PC-3 (cell line): ENCODE data around the gene PDIA3. TPM values are rescaled to one million over a fixed set of nuclear protein-coding genes. Genes with fewer than 3 reads are reported as not detected.
A peak's percentile ranks its signal among the peaks of the same experiment; 100 is the strongest.

ENCODE experiments used
- ATAC-seq: fragments of 200-7000 bp; cut with Tn5 transposase; 2 replicates; pipeline ENCODE4 v1.9.1; 2020; ENCODE audit warnings: mild to moderate bottlenecking, moderate library complexity
- BruUV-seq: library from RNA; stranded (reverse); fragments of 400-500 nt; replicated peaks from 2 replicates; lab custom pipeline; 2021; lab: Mats Ljungman, UMichigan
- CTCF ChIA-PET: fragments of 300-600 bp; sonication (Branson Sonifier 250); formaldehyde crosslinking; loops from one replicate; lab custom pipeline; 2022; ENCODE audit warnings: antibody characterized with exemption; lab: Charles Lee
- POLR2A ChIA-PET: fragments of 300-600 bp; sonication (Branson Sonifier 250); formaldehyde crosslinking; loops from one replicate; lab custom pipeline; 2022; ENCODE audit warnings: antibody characterized with exemption; ENCODE audit not compliant: unreplicated experiment; lab: Charles Lee
- DNase-seq: peaks from one replicate; pipeline ENCODE4 v3.0.0-alpha.2; 2015
- H2AFZ ChIP-seq: fragments of 300-600 bp; sonication (generic); 2 replicates; pipeline ENCODE4 v1.6.0; 2016; ENCODE audit warnings: antibody characterized with exemption, low read length
- H3F3A ChIP-seq: fragments of 300-600 bp; sonication (generic); one replicate; pipeline ENCODE4 v1.6.0; 2017; ENCODE audit warnings: antibody characterized with exemption, low read length, control low read depth, mild to moderate bottlenecking; ENCODE audit not compliant: unreplicated experiment
- H3K27ac ChIP-seq: fragments of 300-600 bp; sonication (generic); 2 replicates; pipeline ENCODE4 v1.5.1; 2016; ENCODE audit warnings: mild to moderate bottlenecking, low read length
- H3K27me3 ChIP-seq: fragments of 300-600 bp; sonication (generic); 2 replicates; pipeline ENCODE4 v1.6.1; 2016; ENCODE audit warnings: low read length, mixed read lengths
- H3K36me3 ChIP-seq: fragments of 300-600 bp; sonication (generic); 2 replicates; pipeline ENCODE4 v1.6.1; 2016; ENCODE audit warnings: low read depth, mixed run types, low read length, mixed read lengths
- H3K4me1 ChIP-seq: fragments of 300-600 bp; sonication (generic); 2 replicates; pipeline ENCODE4 v1.5.1; 2016; ENCODE audit warnings: low read length; ENCODE audit not compliant: insufficient read depth
- H3K4me2 ChIP-seq: fragments of 300-600 bp; sonication (generic); 2 replicates; pipeline ENCODE4 v1.6.0; 2016; ENCODE audit warnings: low read length
- H3K4me3 ChIP-seq: fragments of 300-600 bp; sonication (generic); 2 replicates; pipeline ENCODE4 v1.5.1; 2016; ENCODE audit warnings: mild to moderate bottlenecking, low read length, mixed read lengths
- H3K79me2 ChIP-seq: fragments of 300-600 bp; sonication (generic); 2 replicates; pipeline ENCODE4 v1.6.1; 2017; ENCODE audit warnings: low read length, mixed read lengths
- H3K9ac ChIP-seq: fragments of 300-600 bp; sonication (generic); 2 replicates; pipeline ENCODE4 v1.6.0; 2016; ENCODE audit warnings: mild to moderate bottlenecking, low read length
- H3K9me2 ChIP-seq: fragments of 300-600 bp; sonication (generic); replicated peaks from 2 replicates; pipeline ENCODE4 v1.6.1; 2016; ENCODE audit warnings: mixed run types, low read length, mixed read lengths
- H3K9me3 ChIP-seq: fragments of 300-600 bp; sonication (generic); 2 replicates; pipeline ENCODE4 v1.6.1; 2016; ENCODE audit warnings: low read length, mixed read lengths
- H4K20me1 ChIP-seq: fragments of 300-600 bp; sonication (generic); 2 replicates; pipeline ENCODE4 v1.6.1; 2016; ENCODE audit warnings: low read length, mixed read lengths
- EZH2 ChIP-seq: fragments of 300-600 bp; sonication (generic); IDR thresholded peaks from one replicate; pipeline ENCODE4 v1.6.1; 2017; ENCODE audit warnings: antibody characterized with exemption, mild to moderate bottlenecking, low read length; ENCODE audit not compliant: unreplicated experiment
- EZH2phosphoT487 ChIP-seq: fragments of 300-600 bp; sonication (generic); IDR thresholded peaks from 2 replicates; pipeline ENCODE4 v1.6.1; 2018; ENCODE audit warnings: mild to moderate bottlenecking, antibody characterized with exemption, low read length, borderline replicate concordance
- intact Hi-C: fragments of 100-400 bp; cut with micrococcal nuclease; formaldehyde crosslinking; loops from 2 replicates; pipeline ENCODE4 v1.9.0; 2023
- total RNA-seq: library from RNA; depleted of rRNA; stranded (reverse); fragments of >200 nt; gene quantifications from 2 replicates; pipeline ENCODE4 v1.2.3, GENCODE V29; 2014
- TF ChIP-seq, protein P1 (sequence below): fragments of 300-600 bp; sonication (generic); conservative IDR thresholded peaks from 2 replicates; pipeline ENCODE4 v1.5.1; 2017; ENCODE audit warnings: antibody characterized with exemption, low read depth, mild to moderate bottlenecking, low read length

Gene PDIA3
- total RNA-seq, 1 experiment from 2014 or later = 187 TPM

DNA sequence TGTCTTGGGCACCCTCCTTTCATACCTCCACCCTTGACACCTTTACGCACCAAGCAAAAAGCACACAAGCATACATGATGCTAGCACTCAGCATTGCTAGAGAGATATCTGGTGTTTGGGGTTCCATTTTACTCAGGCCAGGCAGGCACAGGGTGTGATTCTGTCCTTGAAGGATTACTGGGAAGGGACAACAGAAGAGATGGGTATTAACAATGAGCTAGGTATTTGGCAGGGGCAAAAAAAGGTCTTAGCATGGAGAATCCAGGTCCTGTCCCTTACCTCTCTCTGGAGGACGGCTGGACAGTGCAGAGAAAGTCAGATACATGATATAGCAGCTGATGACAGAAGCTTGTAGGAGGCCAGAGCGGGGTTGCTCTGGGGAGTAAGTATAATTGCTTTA is 50.3 kb downstream of the PDIA3 start:
- ChIA-PET CTCF (no interaction called here), POLR2A (no interaction called here)
- no peak overlapping the region for H3K4me2 ChIP-seq
- no peak overlapping the region for H3K9ac ChIP-seq
- H3F3A ChIP-seq = peaks cover 5% of the 10 kb centered on the region
- no peaks in the 10 kb centered on the region for H3K9me3 ChIP-seq
- no peaks in the 10 kb centered on the region for H3K9me2 ChIP-seq
- peaks cover 5% of the 10 kb centered on the region; the same call in 1 of the 2 replicates for H4K20me1 ChIP-seq
- TF ChIP-seq, protein P1, sequence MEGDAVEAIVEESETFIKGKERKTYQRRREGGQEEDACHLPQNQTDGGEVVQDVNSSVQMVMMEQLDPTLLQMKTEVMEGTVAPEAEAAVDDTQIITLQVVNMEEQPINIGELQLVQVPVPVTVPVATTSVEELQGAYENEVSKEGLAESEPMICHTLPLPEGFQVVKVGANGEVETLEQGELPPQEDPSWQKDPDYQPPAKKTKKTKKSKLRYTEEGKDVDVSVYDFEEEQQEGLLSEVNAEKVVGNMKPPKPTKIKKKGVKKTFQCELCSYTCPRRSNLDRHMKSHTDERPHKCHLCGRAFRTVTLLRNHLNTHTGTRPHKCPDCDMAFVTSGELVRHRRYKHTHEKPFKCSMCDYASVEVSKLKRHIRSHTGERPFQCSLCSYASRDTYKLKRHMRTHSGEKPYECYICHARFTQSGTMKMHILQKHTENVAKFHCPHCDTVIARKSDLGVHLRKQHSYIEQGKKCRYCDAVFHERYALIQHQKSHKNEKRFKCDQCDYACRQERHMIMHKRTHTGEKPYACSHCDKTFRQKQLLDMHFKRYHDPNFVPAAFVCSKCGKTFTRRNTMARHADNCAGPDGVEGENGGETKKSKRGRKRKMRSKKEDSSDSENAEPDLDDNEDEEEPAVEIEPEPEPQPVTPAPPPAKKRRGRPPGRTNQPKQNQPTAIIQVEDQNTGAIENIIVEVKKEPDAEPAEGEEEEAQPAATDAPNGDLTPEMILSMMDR = no peak
- TF ChIP-seq EZH2phosphoT487 (no peak), EZH2 (no peak)
- H3K4me3 ChIP-seq = no peak overlapping the region
- ATAC-seq (no peak), DNase-seq (no peak)
- peaks cover 48% of the 10 kb centered on the region for H3K79me2 ChIP-seq
- BruUV-seq = no TSS peak
- peaks cover 31% of the 10 kb centered on the region for H3K36me3 ChIP-seq
- H3K4me1 ChIP-seq = peaks cover 68% of the 10 kb centered on the region
- intact Hi-C loops = no loop called here
- no peaks in the 10 kb centered on the region for H3K27me3 ChIP-seq
- no peak overlapping the region for H3K27ac ChIP-seq
- H2AFZ ChIP-seq = no peak overlapping the region

DNA sequence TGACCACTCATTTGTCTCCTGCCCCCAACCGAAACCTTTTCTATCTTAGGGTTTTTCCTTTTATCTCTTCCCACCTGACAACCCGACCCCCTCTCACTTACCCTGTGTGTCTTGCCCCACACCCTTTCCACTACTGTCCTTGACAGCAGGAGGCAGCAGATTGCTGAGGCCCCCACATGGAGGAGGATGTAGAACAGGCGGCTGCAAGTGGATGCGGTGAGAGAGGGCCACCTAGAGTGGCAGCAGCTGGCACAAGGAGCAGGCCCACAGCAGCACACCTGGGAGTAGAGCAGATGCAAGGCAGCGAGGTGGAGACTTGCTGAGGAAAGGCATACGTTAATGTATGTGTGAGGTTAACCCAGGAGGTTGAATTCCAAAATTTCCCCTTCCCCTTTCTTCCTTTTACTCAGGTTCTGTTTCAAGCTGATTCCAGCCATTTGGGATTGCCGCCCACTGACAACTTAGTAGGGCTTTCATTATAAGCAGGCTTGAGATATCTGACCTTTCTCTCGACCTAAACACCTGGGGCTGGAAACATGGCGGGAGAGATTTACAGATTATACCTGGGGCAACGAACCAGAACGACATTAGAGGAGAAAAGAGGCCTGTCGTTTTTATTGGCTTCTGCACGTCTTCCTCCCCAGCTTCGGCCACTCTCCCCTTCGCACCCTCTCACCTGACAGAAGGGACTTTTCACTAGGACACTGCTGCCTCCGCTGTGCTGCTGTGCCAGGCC is 53.1 kb downstream of the PDIA3 start:
- H3F3A ChIP-seq = peaks cover 10% of the 10 kb centered on the region
- peak overlapping the region; percentile 56 for H3K4me2 ChIP-seq
- no peaks in the 10 kb centered on the region for H3K9me3 ChIP-seq
- peak; percentile 2 for ATAC-seq
- H3K36me3 ChIP-seq = peaks cover 40% of the 10 kb centered on the region
- BruUV-seq = no TSS peak
- no peak overlapping the region; the same call in 1 of the 2 replicates for H3K4me3 ChIP-seq
- CTCF ChIA-PET = no interaction called here
- TF ChIP-seq, protein P1 = peak; percentile 27; the same call in 1 of the 2 replicates
- TF ChIP-seq EZH2phosphoT487 (no peak), EZH2 (no peak)
- H3K27me3 ChIP-seq = no peaks in the 10 kb centered on the region
- peak overlapping the region; percentile 56 for H3K9ac ChIP-seq
- peaks cover 33% of the 10 kb centered on the region for H3K79me2 ChIP-seq
- POLR2A ChIA-PET = no interaction called here
- intact Hi-C loops = no loop called here
- no peaks in the 10 kb centered on the region for H4K20me1 ChIP-seq
- H3K4me1 ChIP-seq = peaks cover 58% of the 10 kb centered on the region
- peak overlapping the region; percentile 78 for H3K27ac ChIP-seq
- H3K9me2 ChIP-seq = no peaks in the 10 kb centered on the region
- no peak for DNase-seq
- no peak overlapping the region for H2AFZ ChIP-seq

DNA sequence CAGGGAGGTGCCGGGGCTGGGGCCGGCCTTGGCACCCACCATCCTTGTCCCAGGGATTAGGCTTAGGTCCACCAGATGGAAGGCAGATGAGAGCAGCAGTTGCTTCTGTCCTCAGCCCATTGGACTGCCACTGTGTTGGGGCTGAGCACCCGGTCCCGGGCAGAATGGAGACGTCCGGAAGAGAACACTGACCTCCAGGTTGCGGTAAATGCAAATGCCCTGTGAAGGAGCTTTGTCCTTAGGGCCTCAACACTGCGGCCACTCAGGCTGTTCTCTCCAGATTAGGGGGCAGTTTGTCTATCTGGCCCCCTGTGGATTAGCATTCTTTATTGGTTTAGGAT is 53.7 kb downstream of the PDIA3 start, which contains the start of gene SERINC4:
Gene SERINC4, minus strand, starts transcription at position 276 of the 341 bp plus-strand sequence. Its CDS starts 234 bp downstream, at position 42.
- H4K20me1 ChIP-seq = no peaks in the 10 kb centered on the region
- no peaks in the 10 kb centered on the region for H3K9me2 ChIP-seq
- H3F3A ChIP-seq = peaks cover 15% of the 10 kb centered on the region
- no TSS peak for BruUV-seq
- TF ChIP-seq, protein P1 = no peak
- TF ChIP-seq EZH2phosphoT487 (no peak), EZH2 (no peak)
- peak within 1 kb of the TSS; percentile 84 for H2AFZ ChIP-seq
- H3K27me3 ChIP-seq = no peaks in the 10 kb centered on the region
- peak within 1 kb of the TSS; percentile 100 for H3K4me3 ChIP-seq
- intact Hi-C loops = loop anchor here (10.0 kb wide), 1 partner anchor 65 kb away; no protein-coding TSS in a partner anchor
- DNase-seq = no peak
- no peak for ATAC-seq
- peaks cover 27% of the 10 kb centered on the region for H3K79me2 ChIP-seq
- POLR2A ChIA-PET = interaction anchor here (0.5 to 1.1 kb wide), 5 partner anchors 22 to 421 kb away, joined by 3 to 10 read pairs (median 5); partner anchors contain the start of gene MFAP1
- peaks cover 39% of the 10 kb centered on the region for H3K36me3 ChIP-seq
- H3K9ac ChIP-seq = peak within 1 kb of the TSS; percentile 98
- CTCF ChIA-PET = no interaction called here
- peak within 1 kb of the TSS; percentile 84 for H3K4me2 ChIP-seq
- H3K4me1 ChIP-seq = peaks cover 52% of the 10 kb centered on the region
- no peaks in the 10 kb centered on the region for H3K9me3 ChIP-seq
- peak within 1 kb of the TSS; percentile 78 for H3K27ac ChIP-seq
